HUDEP-2 (cell line): Measurements from ENCODE around the gene RMI2.

Experiments used
- DNase-seq, 76 experiments: peaks; one replicate each; lab custom pipeline; 2025; ENCODE audit not compliant: unreplicated experiment in 76 of 76; lab: John Stamatoyannopoulos, UW

Gene RMI2

DNA sequence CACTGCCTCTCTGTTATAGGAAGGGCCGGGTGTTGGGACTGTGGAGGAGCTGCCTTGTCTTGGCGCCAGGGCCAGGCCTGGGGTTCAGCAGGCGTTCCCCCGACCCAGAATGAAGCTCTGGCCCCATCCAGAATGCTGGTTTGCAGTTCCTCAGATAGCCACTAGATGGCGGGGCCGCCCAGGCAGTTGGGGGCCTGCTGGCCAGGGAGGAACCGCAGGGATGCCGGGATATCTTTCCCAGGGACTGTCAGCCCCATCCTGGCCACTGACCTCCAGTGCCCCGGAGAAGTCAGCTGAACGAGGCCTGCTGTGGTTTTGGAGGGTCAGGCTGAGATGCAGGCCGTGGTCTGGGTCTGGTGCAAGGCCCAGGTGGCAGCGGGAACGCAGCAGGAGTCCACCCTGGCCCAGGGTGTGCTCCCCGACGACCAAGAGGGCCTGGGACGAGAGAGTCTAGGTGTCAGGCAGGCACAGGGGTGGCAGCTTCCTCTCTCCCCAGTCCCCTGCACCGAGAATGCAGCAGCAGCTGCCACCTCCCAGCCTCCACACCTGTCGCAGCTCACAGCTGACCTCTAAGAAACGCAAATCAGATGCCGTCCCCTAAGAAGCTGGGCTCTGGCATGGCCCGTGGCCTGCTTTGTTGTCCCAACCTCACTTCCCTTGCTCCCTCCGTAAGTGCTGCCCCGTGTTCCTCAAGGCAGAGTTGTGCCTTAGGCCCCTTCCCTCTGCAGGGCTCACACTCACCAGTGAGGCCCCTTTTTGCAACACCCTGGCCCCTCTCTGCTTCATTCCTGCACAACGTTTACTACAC lies 51.2 kb downstream of the RMI2 start:
- DNase-seq: peak in 45 of 76 experiments; percentile 2 to 56 (median 25)

DNA sequence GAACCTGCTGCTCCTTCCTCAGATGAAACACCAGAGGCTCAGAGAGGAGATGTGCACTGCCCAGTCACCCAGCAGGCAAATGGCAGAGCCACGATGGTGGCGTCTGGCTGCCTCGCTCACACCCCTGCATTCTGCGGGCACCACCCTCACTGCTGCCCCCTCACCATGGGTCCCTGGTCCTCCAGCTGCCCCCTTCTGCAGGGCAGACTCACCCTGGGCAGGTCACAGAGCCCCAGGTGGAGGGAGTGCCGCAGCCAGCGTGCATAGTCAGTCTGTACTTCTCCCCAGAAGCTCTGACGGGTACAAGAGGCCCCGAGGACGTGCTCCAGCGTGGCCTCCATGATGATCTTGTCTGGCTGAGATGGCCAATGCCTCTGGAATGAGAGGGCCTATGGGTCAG lies 52.9 kb downstream of the RMI2 start:
- no peak for DNase-seq

DNA sequence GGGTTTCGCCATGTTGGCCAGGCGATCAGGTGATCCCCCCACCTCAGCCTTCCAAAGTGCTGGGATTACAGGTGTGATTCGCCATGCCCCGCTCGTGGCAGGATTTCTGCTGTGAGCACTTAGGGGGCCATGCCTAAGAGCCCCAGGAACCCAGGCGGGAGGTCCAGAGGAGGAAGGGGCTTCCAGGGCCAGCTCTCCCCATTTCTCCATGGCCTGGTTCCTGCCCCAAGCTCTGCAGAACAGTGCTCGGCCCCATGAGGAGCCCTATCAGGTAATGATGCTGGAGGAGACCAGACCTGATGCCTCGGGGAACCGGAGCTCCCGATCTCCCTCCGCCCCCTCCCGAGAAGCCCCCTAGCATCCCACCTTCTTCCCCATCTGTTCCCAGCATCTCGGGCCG lies 53.6 kb downstream of the RMI2 start:
- no peak for DNase-seq

GRCh38 chr16:11399261-11399831 lies 54.1 kb downstream of the RMI2 start:
- no peak for DNase-seq

DNA sequence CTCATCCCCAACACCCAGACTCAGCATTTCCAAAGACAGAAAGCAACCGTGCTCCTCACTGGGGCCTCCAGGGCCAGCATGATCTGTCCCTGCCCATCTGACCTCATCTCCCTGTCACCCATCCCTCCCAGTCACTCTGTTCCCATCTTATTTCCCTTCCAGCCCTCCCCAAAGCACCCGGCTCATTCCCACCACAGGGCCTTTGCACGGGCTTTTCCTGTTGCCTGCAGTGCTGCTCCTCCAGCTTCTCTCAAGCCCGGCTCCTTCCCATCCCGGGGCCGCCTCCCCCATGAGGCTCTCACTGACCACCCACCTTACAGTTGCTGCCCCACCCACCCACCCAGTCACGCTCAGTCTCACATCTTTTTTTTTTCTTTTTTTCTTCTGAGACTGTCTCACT lies 54.8 kb downstream of the RMI2 start:
- no peak for DNase-seq
